HFFc6 (cell line): ENCODE measurements around the gene EXOC1. TPM values are rescaled to one million over a fixed set of nuclear protein-coding genes. Genes with fewer than 3 reads are reported as not detected.

Source experiments
- DNase-seq: peaks from one replicate; pipeline ENCODE4 v3.0.0-alpha.2; 2018
- H3K27ac Mint-ChIP-seq: 2 replicates; pipeline ENCODE4 v1.8.0; 2020; ENCODE audit warnings: mild to moderate bottlenecking, mixed read lengths
- H3K27me3 Mint-ChIP-seq: 2 replicates; pipeline ENCODE4 v1.8.0; 2021; ENCODE audit warnings: mild to moderate bottlenecking, moderate library complexity, mixed read lengths; ENCODE audit not compliant: insufficient read depth
- H3K36me3 Mint-ChIP-seq: 2 replicates; pipeline ENCODE4 v1.8.0; 2021; ENCODE audit warnings: low read depth, mixed read lengths
- H3K4me1 Mint-ChIP-seq: 2 replicates; pipeline ENCODE4 v1.8.0; 2020; ENCODE audit warnings: low read depth, mixed read lengths
- H3K4me3 Mint-ChIP-seq: 2 replicates; pipeline ENCODE4 v1.8.0; 2020; ENCODE audit warnings: mild to moderate bottlenecking, moderate library complexity, mixed read lengths
- H3K9me3 Mint-ChIP-seq: 2 replicates; pipeline ENCODE4 v1.8.0; 2020; ENCODE audit warnings: mild to moderate bottlenecking, mixed read lengths
- CTCF ChIP-seq: fragments of 200-600 bp; sonication (generic); IDR thresholded peaks from 2 replicates; pipeline ENCODE4 v1.5.0; 2021; ENCODE audit warnings: antibody characterized with exemption, mild to moderate bottlenecking
- total RNA-seq, 6 experiments: library from RNA; stranded (reverse); fragmentation: NEBNext Ultra II Directional; extraction: Animal tissue kit (Norgen Biotek cat#: 25700); gene quantifications; 2 replicates in 1 of 6; 3 replicates in 5 of 6; pipeline ENCODE4 v1.2.3, GENCODE V29; 2021

EXOC1 gene
- total RNA-seq, 6 experiments from 2014 or later = 28.8 to 32.6 (median 31.4) TPM

DNA sequence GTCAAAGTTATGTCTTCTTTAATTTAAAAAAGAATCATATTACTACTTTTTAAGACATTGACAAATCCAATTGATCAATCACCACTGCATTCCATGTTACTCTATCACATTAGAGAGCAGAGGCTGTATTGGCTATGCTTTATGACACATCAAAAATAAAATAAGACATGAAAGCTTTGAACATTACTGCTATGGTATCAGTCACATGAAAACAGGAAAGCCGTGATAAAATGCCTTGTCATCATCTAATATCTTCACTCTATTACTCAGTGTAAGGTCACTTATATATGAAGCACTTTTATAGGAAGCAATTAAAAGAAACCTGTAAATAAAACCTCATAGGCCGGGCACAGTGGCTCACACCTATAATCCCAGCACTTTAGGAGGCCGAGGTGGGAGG lies 67.6 kb downstream of the EXOC1 start:
- Mint-ChIP-seq H3K36me3 (no peaks in the 10 kb centered on the region), H3K4me1 (peaks cover 11% of the 10 kb centered on the region), H3K27ac (no peak overlapping the region), H3K9me3 (no peaks in the 10 kb centered on the region), H3K27me3 (peaks cover 6% of the 10 kb centered on the region), H3K4me3 (no peak overlapping the region)
- TF ChIP-seq CTCF = no peak
- DNase-seq = no peak

DNA sequence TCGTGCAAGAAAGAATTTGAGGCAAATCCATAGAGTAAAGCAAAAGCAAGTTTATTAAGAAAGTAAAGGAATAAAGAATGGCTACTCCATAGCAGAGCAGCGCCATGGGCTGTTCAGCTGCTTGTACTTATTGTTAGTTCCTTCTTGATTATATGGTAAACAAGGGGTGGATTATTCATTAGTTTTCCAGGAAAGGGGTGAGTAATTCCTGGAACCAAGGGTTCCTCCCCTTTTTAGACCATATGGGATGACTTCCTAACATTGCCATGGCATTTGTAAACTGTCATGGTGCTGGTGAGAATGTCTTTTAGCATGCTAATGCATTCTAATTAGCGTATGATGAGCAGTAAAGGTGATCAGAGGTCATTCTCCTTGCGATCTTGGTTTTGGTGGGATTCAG lies 71.8 kb downstream of the EXOC1 start:
- H3K9me3 Mint-ChIP-seq = no peaks in the 10 kb centered on the region
- no peak overlapping the region for H3K4me3 Mint-ChIP-seq
- H3K4me1 Mint-ChIP-seq = peaks cover 11% of the 10 kb centered on the region
- no peak for DNase-seq
- H3K36me3 Mint-ChIP-seq = no peaks in the 10 kb centered on the region
- peaks cover 8% of the 10 kb centered on the region for H3K27me3 Mint-ChIP-seq
- no peak overlapping the region for H3K27ac Mint-ChIP-seq
- no peak for TF ChIP-seq CTCF

- DNase-seq = no peak
- TF ChIP-seq CTCF = no peak
- peaks cover 8% of the 10 kb centered on the region for H3K4me1 Mint-ChIP-seq
- no peak overlapping the region for H3K27ac Mint-ChIP-seq
- H3K36me3 Mint-ChIP-seq = no peaks in the 10 kb centered on the region
- H3K9me3 Mint-ChIP-seq = no peaks in the 10 kb centered on the region
- peaks cover 8% of the 10 kb centered on the region for H3K27me3 Mint-ChIP-seq
- H3K4me3 Mint-ChIP-seq = no peak overlapping the region
Observed at GRCh38 chr4:55926610-55927009, 73.2 kb downstream of the EXOC1 start.

DNA sequence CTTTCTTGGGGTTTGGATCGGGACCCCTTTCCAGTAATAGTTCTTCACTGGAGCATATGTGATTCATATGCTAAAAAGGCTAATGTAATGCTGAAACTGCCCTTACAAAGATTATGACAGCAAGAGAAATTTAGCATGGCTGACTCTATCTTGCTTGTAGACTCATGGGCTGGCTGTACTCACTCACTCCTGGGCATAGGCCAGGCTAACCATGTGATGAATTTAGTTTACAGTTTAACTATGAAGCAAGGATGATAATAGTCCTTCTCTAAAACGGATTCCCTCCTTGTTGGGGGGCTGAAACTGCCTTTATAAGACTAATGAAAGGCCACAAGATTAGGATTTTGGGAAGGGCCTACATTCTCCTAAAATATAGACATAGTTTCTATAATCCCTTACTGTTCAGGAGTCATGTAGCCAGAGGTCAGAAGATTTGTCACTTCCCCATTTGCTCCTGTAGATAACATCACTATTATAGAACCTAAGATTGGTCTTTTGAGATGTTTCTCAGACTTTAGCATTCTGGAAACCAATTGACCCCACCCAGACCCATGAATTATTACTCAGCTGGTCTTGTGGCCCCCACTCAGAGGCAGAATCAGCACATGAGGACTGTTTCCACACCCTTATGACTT lies 74.5 kb downstream of the EXOC1 start:
- H3K27ac Mint-ChIP-seq = no peak overlapping the region
- DNase-seq = no peak
- no peaks in the 10 kb centered on the region for H3K9me3 Mint-ChIP-seq
- no peak overlapping the region for H3K4me3 Mint-ChIP-seq
- H3K27me3 Mint-ChIP-seq = peaks cover 8% of the 10 kb centered on the region
- H3K4me1 Mint-ChIP-seq = peaks cover 18% of the 10 kb centered on the region
- H3K36me3 Mint-ChIP-seq = no peaks in the 10 kb centered on the region
- no peak for TF ChIP-seq CTCF

DNA sequence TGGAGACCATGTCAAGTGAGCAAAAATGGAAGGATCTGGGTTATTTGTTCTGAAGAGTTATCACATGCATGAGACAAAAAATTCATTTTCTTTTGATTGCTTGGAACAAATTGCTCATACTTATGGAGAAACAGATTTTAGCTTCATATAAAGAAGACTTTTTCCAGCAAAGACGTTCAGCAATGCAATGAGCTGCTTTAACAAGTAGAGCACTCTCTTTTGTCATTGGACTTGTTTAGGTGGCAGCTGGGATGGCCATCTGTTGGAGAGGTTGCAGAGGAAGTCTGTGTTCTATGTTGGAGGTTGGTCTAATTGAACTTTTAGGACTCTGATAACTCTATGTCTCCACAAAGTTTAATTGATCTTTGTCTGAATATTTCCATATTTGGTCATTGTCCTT lies 75.4 kb downstream of the EXOC1 start:
- no peaks in the 10 kb centered on the region for H3K36me3 Mint-ChIP-seq
- peaks cover 18% of the 10 kb centered on the region for H3K4me1 Mint-ChIP-seq

More for the DNA sequence above, 75.4 kb downstream of the EXOC1 start:
- Mint-ChIP-seq H3K27ac (no peak overlapping the region), H3K9me3 (no peaks in the 10 kb centered on the region), H3K27me3 (peaks cover 8% of the 10 kb centered on the region), H3K4me3 (no peak overlapping the region)
- no peak for DNase-seq
- no peak for TF ChIP-seq CTCF
